ENCODE measurements around the gene LTB4R2. TPM values are rescaled to one million over a fixed set of nuclear protein-coding genes. Genes with fewer than 3 reads are reported as not detected.

LTB4R2 gene
- total RNA-seq, 1 experiment from 2014 or later = not detected

DNA sequence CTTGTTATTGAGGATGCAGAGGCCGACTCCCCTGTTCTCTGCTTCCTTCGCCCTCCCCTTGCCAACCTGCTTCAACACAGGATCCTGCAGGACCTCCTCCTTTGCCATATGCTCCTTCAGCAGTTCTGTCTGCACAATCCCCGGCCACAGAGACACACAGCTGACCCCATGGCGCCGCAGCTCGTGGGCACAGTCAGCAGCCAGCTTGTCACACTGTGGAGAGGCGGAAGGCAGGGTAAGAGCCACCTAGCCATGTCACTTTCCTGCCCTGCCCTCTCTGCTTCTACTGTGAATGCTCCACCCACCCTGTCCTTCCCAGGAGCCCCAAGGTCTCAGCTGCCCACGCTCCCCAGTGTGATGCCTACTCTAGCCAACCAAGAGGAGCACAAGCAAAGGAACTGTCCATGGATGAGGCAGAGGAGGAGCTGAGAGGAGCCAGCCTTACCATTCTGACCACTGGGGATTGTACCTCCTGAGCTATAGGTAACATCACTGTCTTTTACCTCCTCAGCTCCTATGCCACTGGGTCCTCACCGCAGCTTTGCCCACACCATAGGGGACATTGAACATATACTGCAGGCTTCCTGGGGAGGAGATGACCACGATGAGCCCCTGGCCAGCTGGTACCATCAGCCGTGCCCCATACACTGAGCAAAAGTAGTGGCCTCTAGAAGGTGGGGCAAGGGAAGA, 17.7 kb upstream of the LTB4R2 start:
- DNase-seq (ENCODE audit: low read depth) = no peak
- in situ Hi-C loops (cut with HindIII; ENCODE audit: low pct_unique_long_range_greater_than_20kb, low sequenced_read_pairs) = no loop called here

DNA sequence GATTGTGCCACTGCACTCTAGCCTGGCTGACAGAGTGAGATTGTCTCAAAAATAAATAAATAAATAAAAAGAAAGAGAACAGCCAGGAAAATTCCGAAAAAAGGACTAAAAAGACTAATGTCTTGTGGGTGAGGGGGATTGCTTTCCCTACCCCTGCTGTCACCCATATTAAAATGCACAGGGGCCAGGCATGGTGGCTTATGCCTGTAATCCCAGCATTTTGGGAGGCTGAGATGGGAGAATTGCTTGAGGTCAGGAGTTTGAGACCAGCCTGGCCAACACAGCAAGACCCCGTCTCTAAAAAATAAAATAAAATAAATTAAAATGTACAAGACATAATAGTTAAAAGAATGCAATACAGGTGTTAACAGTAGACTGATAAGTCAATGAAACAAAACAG, 16.4 kb upstream of the LTB4R2 start:
- DNase-seq (ENCODE audit: low read depth) = no peak
- in situ Hi-C loops (cut with HindIII; ENCODE audit: low pct_unique_long_range_greater_than_20kb, low sequenced_read_pairs) = no loop called here

DNA sequence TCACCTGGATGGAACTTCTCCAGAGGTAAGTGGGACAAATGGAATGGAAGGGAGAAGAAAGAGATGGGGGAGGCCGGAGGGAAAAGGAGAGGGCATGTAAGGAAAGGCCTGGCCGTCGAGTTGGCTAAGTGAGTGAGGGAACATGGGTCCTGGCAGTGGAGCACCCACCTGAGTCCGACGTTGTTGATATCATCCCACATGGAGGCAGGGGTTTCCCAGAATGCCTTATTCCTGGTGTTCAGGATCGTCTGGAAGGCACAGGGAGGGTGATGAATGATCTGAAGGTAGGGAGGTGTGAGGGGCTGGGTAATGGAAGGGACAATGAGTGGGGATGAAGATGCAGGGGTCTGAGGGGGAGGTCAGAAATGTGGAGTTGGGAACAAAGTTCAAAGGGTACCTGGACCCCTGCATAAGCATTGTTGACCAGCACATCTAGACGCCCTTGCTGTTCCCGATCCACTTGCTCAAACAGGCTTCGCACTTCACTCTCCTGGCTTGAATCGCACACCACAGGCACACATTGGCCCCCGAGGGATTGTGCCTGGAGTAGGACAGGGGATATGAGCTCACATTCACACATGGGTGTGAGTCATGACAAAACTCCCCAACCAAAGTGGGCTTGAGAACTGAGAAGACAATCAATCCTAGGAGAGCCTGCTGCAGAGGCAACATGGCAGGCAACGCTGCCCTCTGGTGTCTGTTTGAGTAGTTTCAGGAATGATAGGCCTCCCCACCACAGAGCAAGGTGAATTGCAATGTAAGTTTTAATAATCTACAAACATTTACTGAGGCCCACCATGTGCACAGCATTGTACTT, 13.4 kb upstream of the LTB4R2 start:
- in situ Hi-C loops (cut with HindIII; ENCODE audit: low pct_unique_long_range_greater_than_20kb, low sequenced_read_pairs) = no loop called here
- DNase-seq (ENCODE audit: low read depth) = peak; percentile 53

DNA sequence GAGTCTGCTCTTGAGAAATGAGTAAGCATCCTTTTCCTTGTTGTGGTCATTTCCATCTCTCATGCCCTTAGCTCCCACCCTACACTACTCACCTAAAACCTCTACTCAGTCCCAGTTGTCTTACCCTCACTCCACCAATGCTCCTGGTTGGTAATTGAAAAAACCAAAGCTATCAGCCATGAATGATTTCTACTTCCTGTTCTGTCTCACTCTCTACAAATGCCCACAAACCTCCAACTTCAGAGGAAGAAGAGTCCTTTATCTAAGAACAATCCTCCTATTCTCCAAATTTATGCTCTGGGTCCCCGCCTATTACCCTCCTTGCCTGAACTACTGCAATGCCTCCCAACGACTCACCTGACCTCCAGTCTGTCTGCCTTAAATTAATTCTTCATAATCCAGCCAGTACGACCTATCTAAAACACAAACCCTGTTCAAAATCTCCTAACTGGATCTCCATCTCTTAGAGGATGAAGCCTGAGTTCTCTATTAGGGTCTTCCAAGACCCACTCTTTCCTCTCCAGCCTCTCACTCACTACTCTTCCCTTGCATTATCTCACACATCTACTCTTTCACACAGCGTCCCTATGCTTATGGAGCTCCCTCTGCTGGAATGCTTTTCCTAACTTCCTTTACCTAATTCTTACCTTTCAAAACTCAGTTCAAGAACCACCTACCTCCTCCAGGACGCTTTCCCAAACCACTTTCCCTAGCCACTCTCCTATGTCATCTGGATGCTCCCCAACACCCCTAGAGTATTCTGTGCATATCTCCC, 12.6 kb upstream of the LTB4R2 start:
- in situ Hi-C loops (cut with HindIII; ENCODE audit: low pct_unique_long_range_greater_than_20kb, low sequenced_read_pairs) = no loop called here

DNA sequence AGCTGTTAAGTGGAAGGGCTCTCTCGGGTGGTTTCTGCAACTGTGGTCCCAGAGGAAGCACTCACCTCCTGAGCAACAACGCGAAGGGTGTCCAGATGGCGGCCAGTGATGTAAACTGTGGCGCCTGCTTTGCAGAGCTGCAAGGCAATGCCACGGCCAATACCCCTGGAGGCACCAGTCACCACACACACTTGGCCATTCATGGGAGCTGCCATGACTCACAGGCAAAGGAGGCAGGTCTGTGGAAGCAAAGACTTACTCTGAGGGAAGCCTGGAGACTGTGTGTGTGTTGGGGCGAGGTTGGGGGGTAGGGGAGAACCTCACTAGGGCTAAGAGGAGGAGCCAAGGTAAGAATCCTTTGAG, 11.1 kb upstream of the LTB4R2 start:
- in situ Hi-C loops (cut with HindIII; ENCODE audit: low pct_unique_long_range_greater_than_20kb, low sequenced_read_pairs) = no loop called here
- peak; percentile 63 for DNase-seq (ENCODE audit: low read depth)

More for the DNA sequence above, 12.6 kb upstream of the LTB4R2 start:
- peak; percentile 46 for DNase-seq (ENCODE audit: low read depth)

DNA sequence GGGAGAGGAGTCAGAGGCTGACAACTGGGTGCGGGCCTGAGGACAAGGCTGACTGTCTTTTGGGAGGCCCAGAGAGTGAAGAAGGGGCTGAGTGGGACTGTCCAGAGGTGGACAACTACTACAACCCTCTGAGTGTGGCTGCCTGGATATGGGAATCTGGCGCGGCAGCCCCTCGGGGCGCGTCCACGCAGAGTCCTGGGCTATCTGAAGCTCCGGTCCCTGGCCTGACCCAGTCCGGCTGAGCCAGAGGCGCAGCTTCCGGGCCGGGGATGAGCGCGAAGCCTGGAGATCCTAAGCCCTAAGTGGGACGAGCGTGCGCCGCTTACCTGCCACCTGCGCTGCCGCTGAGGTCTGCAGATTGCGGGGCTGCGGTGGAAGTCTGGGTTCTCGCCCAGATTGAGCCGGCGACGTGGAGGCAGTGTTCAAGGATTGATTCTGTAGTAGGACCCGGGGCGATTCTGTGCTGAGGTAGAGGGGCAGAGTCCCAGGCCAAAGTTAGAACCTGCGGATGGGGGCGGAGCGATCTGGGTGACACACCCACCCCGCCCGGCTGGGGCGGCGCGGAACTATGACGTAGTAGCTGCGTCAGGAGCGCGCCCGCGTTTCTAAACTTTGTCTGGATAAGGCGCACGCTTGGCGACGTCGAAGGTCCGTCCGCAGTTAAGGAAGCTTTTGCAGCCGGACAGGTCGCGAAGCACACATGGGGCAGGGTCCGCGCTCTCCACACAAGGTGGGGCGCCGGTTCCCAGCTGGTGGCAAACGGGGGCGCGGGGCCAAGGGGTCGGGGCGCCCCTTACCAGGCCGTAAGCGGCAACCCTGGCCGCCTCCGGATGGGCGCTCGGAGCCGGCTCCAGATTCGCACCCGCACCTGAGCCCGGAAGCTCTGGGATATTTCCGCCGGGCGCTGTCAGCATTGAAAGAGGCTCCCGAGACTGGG, 10.4 kb upstream of the LTB4R2 start, which contains the start of the genes DHRS1 and NOP9:
Gene DHRS1, minus strand, starts transcription at position 526 of the 937 bp plus-strand sequence. CDS start 674 bp downstream, outside the sequence.
Gene NOP9, plus strand, starts transcription at position 596 of the 937 bp plus-strand sequence. Its CDS starts 105 bp downstream, at position 701.
- DNase-seq (ENCODE audit: low read depth) = peak; percentile 77
- in situ Hi-C loops (cut with HindIII; ENCODE audit: low pct_unique_long_range_greater_than_20kb, low sequenced_read_pairs) = no loop called here

DNA sequence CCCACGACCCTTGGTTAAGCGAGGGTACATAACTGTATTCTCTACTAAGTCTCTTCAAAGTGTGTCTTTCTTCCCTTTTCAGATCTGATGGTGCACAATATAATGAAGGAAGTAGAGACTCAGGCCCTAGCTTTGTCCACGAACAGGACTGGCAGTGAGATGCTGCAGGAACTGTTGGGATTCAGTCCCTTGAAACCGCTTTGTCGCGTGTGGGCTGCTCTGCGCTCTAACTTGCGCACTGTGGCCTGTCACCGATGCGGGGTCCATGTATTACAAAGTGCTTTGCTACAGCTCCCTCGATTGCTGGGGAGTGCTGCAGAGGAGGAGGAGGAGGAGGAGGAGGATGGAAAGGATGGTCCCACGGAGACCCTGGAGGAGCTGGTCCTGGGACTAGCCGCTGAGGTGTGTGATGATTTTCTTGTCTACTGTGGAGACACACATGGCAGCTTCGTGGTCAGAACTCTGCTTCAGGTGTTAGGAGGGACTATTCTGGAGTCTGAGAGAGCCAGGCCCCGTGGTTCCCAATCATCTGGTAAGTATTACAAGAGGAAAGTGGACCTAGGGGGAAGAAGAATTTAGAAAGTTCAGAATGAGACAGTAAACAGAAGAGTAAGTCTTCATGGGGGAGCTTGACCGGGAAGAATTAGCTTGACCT, 9.5 kb upstream of the LTB4R2 start:
- in situ Hi-C loops (cut with HindIII; ENCODE audit: low pct_unique_long_range_greater_than_20kb, low sequenced_read_pairs) = no loop called here

DNA sequence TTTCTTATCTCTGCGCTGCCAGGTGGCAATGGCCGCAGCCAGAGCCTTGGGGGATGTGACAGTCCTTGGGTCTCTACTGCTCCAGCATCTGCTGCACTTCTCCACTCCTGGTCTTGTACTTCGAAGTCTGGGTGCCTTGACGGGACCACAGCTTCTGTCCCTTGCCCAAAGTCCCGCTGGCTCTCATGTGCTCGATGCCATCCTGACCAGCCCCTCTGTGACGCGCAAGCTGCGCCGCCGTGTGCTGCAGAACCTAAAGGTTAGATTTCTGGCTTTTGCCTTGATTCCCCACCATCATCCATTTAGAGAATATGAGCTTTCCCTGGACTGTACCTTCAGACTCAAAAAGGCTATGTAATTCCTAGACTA, 5.9 kb upstream of the LTB4R2 start:
- in situ Hi-C loops (cut with HindIII; ENCODE audit: low pct_unique_long_range_greater_than_20kb, low sequenced_read_pairs) = no loop called here
- DNase-seq (ENCODE audit: low read depth) = no peak

More for the DNA sequence above, 9.5 kb upstream of the LTB4R2 start:
- no peak for DNase-seq (ENCODE audit: low read depth)

DNA sequence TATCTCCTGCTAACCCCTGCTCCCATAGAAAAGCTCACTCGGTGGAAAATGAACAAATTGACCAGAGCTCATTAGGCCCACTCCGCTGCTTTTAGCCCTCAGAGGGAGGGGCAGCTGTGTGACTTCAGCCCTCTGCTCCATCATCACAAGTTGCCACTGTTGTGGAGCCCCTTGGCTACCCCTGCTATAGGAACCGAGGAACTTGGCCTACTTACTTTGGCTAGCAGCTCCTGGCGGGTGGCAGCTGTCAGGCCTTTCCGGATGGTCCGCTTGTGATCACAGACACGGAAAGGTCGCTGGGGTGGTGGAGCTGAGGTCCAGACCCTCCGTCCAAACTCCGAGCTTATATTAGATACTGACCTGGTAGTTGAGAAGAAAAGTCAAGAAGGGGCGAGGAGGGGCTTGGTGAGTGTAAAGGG, 2.8 kb upstream of the LTB4R2 start:
- in situ Hi-C loops (cut with HindIII; ENCODE audit: low pct_unique_long_range_greater_than_20kb, low sequenced_read_pairs) = no loop called here

DNA sequence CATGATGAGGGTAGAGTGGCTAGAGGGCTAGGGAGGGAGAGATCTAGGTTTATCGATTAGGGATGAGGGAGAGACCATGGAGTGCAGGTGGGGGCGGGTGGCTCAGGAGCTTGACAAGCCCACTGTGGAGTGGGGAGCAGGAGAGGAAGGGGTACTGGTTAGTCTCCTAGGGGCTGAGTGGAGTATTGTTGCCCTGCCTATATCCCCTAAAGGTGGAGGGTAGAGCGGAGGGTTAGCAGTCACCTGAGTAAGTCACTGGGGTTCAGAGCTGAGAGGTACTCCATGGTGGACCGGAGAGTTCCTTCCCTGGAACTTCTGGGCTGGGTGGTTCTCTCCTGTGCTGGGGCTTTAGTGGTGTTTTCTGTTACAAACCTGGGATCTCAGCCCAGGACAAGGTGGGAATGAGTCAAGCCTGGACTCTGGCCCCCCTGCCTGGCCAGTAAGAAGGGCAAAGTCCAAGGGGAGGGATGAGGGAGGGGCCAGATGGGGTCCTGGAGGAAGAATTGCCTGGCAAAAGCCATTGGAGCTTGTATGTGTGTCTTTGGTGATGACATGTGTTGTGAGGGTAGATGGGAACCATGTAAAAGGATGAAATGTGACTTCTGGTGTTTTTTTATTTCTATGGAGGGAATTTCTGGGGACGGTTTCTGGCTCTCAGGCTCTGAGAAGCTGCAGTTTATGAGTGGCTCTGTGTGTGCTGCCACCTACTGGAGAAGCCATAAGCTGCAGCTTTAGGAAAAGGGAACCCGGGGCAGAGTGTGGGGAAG, 2.2 kb upstream of the LTB4R2 start, which contains the start of gene CIDEB:
Gene CIDEB, minus strand, starts transcription at position 403 of the 767 bp plus-strand sequence. Its CDS starts 119 bp downstream, at position 284.
- in situ Hi-C loops (cut with HindIII; ENCODE audit: low pct_unique_long_range_greater_than_20kb, low sequenced_read_pairs) = no loop called here
- DNase-seq (ENCODE audit: low read depth) = peak; percentile 74

More for the DNA sequence above, 2.8 kb upstream of the LTB4R2 start:
- DNase-seq (ENCODE audit: low read depth) = no peak

DNA sequence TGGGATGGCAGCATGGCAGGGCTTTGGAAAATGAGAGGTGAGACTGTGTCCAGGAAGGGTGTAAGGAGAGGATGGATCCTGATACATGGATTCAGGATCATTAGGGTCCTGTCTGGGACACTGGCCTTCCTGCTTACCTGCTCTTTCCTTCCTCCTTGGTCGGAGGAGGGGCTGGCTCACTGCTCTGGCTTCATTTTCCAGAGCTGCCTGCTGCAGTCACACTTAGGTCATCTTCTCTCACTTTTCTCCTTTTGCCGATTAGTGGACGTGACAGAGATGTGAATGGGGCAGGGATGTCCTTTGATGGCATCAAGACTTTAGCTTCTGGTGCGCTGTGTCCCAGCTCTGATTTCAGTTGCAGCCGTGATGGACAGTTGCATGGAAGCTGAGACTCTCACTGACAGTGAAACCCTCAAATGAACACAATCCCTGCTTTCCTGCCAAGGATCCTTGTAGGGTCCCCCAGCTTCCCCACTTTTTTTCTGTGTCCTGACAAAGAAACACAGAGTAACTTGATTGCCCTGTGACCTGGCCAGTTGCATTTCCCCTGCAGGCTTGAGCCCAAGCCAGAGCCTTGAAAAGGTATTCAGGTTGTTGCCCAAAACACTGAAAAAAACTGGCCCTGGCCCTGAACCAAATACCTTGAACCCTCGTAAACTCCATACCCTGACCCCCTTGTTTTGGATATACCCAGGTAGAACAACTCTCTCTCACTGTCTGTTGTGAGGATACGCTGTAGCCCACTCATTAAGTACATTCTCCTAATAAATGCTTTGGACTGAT, 1.4 kb upstream of the LTB4R2 start:
- in situ Hi-C loops (cut with HindIII; ENCODE audit: low pct_unique_long_range_greater_than_20kb, low sequenced_read_pairs) = no loop called here
- no peak for DNase-seq (ENCODE audit: low read depth)

DNA sequence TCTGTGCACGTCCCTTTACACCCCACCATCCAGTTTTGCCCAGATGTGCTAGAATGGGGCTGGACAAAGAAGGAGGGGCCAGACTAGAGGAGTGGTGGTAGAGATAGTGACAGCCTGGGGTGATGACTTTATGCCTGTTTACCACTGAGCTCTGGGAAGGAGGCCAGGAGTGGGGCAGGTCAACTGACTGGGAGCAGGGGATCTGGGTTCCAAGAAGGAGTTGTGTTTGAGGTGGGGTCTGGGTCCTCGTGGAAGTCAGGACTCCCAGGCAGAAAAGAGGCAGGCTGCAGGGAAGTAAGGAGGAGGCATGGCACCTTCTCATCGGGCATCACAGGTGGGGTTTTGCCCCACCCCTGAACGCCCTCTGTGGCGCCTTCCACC, 315 bp downstream of the LTB4R2 start:
- no peak for DNase-seq (ENCODE audit: low read depth)
- in situ Hi-C loops (cut with HindIII; ENCODE audit: low pct_unique_long_range_greater_than_20kb, low sequenced_read_pairs) = no loop called here

DNA sequence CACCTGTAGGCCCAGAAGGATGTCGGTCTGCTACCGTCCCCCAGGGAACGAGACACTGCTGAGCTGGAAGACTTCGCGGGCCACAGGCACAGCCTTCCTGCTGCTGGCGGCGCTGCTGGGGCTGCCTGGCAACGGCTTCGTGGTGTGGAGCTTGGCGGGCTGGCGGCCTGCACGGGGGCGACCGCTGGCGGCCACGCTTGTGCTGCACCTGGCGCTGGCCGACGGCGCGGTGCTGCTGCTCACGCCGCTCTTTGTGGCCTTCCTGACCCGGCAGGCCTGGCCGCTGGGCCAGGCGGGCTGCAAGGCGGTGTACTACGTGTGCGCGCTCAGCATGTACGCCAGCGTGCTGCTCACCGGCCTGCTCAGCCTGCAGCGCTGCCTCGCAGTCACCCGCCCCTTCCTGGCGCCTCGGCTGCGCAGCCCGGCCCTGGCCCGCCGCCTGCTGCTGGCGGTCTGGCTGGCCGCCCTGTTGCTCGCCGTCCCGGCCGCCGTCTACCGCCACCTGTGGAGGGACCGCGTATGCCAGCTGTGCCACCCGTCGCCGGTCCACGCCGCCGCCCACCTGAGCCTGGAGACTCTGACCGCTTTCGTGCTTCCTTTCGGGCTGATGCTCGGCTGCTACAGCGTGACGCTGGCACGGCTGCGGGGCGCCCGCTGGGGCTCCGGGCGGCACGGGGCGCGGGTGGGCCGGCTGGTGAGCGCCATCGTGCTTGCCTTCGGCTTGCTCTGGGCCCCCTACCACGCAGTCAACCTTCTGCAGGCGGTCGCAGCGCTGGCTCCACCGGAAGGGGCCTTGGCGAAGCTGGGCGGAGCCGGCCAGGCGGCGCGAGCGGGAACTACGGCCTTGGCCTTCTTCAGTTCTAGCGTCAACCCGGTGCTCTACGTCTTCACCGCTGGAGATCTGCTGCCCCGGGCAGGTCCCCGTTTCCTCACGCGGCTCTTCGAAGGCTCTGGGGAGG, 985 bp downstream of the LTB4R2 start, which contains the start of gene LTB4R:
Gene LTB4R, plus strand, starts transcription at position 857 of the 959 bp plus-strand sequence. CDS start 4,150 bp downstream, outside the sequence.
- in situ Hi-C loops (cut with HindIII; ENCODE audit: low pct_unique_long_range_greater_than_20kb, low sequenced_read_pairs) = no loop called here
- peak; percentile 36 for DNase-seq (ENCODE audit: low read depth)

DNA sequence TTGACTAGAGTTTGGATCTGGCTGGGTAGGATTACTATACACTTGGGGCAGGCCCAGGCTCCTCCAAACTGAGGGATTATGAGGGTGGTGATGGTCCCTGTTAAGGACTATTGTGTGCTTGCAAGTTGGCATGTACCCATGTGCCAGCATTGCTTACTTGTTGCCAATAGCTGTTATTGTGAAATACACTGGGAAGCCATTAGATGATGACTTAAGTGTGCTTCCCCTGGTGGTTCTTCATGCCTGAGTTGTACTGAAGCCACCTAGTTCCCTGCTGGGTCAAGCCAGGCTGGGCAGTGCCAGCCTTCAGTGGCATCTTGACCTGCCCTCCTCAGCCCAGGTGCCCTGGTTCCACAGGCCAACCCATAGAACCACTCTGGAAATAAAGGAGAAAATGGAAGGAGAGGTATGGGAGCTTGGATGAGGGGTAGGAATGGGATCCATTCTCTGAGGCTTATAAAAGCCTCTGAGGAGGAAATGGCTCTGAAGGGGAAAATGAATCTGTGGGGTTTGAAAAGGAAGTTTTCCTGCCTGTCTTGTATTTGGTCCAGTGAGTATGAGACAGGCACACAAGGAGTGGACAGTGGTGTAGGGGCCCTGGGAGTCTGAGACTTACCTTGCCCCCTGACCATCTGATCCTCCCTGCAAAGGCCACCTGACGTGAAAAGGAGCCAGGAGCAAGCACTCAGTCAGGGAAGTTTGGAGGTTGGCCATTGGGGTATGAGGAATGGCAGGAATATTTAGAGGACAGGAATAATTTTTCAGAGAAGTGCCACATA, 2.1 kb downstream of the LTB4R2 start:
- no peak for DNase-seq (ENCODE audit: low read depth)
- in situ Hi-C loops (cut with HindIII; ENCODE audit: low pct_unique_long_range_greater_than_20kb, low sequenced_read_pairs) = no loop called here

Data from Caki2 (cell line).